ENCODE measurements around the gene RASGRF2. TPM values are rescaled to one million over a fixed set of nuclear protein-coding genes. Genes with fewer than 3 reads are reported as not detected.

The RASGRF2 gene
- total RNA-seq, 4 donors from 2014 or later: 3.3 to 26.4 (median 12.3) TPM

- H3K9me3 ChIP-seq: no peaks in the 10 kb centered on the region
- no peaks in the 10 kb centered on the region for H3K36me3 ChIP-seq
- no peak for TF ChIP-seq POLR2A (IDR thresholded peaks at IDR 0.05)
- TF ChIP-seq, protein P1, sequence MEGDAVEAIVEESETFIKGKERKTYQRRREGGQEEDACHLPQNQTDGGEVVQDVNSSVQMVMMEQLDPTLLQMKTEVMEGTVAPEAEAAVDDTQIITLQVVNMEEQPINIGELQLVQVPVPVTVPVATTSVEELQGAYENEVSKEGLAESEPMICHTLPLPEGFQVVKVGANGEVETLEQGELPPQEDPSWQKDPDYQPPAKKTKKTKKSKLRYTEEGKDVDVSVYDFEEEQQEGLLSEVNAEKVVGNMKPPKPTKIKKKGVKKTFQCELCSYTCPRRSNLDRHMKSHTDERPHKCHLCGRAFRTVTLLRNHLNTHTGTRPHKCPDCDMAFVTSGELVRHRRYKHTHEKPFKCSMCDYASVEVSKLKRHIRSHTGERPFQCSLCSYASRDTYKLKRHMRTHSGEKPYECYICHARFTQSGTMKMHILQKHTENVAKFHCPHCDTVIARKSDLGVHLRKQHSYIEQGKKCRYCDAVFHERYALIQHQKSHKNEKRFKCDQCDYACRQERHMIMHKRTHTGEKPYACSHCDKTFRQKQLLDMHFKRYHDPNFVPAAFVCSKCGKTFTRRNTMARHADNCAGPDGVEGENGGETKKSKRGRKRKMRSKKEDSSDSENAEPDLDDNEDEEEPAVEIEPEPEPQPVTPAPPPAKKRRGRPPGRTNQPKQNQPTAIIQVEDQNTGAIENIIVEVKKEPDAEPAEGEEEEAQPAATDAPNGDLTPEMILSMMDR (IDR thresholded peaks at IDR 0.05): no peak
- intact Hi-C loops (cut with DNase I; ENCODE audit: low total_unique reads): no loop called here
- DNase-seq: no peak
- no peak overlapping the region for H3K4me3 ChIP-seq
- no peaks in the 10 kb centered on the region for H3K27me3 ChIP-seq
- no peak overlapping the region for H3K27ac ChIP-seq
- H3K4me1 ChIP-seq: no peaks in the 10 kb centered on the region
Measured at GRCh38 chr5:80934751-80935150, 25.4 kb upstream of the RASGRF2 start.

- Histone ChIP-seq H3K4me1 (no peaks in the 10 kb centered on the region), H3K4me3 (no peak overlapping the region), H3K27ac (no peak overlapping the region), H3K9me3 (no peaks in the 10 kb centered on the region), H3K27me3 (no peaks in the 10 kb centered on the region), H3K36me3 (no peaks in the 10 kb centered on the region)
- no peak for TF ChIP-seq POLR2A (IDR thresholded peaks at IDR 0.05)
- TF ChIP-seq, protein P1 (IDR thresholded peaks at IDR 0.05): no peak
- intact Hi-C loops (cut with DNase I; ENCODE audit: low total_unique reads): no loop called here
- no peak for DNase-seq
Measured at GRCh38 chr5:80935811-80936385, 24.3 kb upstream of the RASGRF2 start.

DNA sequence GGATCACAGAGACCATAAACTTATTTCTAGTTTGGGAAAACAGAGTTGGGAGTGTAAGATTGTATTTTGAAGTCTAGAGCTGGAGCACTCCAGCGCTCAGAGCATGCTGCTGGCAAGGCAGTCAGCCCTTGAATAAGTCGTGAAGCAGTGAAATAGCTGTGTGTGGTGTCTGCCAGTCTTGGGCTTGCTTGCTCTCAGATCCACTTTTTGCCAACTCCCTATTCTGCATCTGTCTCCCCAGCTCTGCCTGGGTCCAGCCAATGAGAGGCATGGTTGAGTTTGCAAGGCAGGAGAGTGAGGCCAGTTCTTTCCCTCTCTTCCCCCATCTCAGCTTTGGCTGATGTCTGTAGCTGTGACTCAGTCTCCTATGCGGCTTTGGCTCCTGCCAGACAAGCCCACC lies 23.3 kb upstream of the RASGRF2 start:
- DNase-seq: no peak
- Histone ChIP-seq H3K9me3 (no peaks in the 10 kb centered on the region), H3K4me1 (no peaks in the 10 kb centered on the region), H3K4me3 (no peak overlapping the region), H3K27ac (no peak overlapping the region), H3K27me3 (no peaks in the 10 kb centered on the region), H3K36me3 (no peaks in the 10 kb centered on the region)
- intact Hi-C loops (cut with DNase I; ENCODE audit: low total_unique reads): no loop called here
- TF ChIP-seq POLR2A (IDR thresholded peaks at IDR 0.05): no peak
- TF ChIP-seq, protein P1 (IDR thresholded peaks at IDR 0.05): no peak

GRCh38 chr5:80937584-80938356 lies 22.4 kb upstream of the RASGRF2 start:
- TF ChIP-seq, protein P1 (IDR thresholded peaks at IDR 0.05): no peak
- TF ChIP-seq POLR2A (IDR thresholded peaks at IDR 0.05): no peak
- intact Hi-C loops (cut with DNase I; ENCODE audit: low total_unique reads): no loop called here

DNA sequence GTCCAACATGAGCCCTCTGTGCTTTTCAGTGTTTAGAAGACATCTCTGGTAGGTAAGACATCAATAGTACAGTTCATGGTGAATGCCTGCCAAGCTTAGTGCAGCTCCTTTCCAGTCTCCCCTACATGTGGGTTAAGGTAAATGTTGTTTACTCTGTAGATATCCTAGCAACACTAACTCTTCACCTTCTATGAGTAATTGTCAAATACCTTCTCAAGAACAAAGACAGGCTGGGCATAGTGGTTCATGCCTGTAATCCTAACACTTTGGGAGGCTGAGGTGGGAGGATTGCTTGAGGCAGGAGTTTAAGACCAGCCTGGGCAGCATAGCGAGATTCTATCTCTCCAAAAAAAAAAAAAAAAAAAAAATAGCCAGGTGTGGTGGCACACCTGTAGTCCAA lies 18.7 kb upstream of the RASGRF2 start:
- H3K9me3 ChIP-seq: no peaks in the 10 kb centered on the region
- intact Hi-C loops (cut with DNase I; ENCODE audit: low total_unique reads): no loop called here
- no peak overlapping the region for H3K27ac ChIP-seq
- TF ChIP-seq, protein P1 (IDR thresholded peaks at IDR 0.05): no peak
- no peak for DNase-seq
- H3K4me3 ChIP-seq: no peak overlapping the region
- H3K36me3 ChIP-seq: no peaks in the 10 kb centered on the region
- H3K4me1 ChIP-seq: no peaks in the 10 kb centered on the region
- H3K27me3 ChIP-seq: no peaks in the 10 kb centered on the region

More at GRCh38 chr5:80937584-80938356, 22.4 kb upstream of the RASGRF2 start:
- Histone ChIP-seq H3K4me3 (no peak overlapping the region), H3K27ac (no peak overlapping the region), H3K4me1 (no peaks in the 10 kb centered on the region), H3K36me3 (no peaks in the 10 kb centered on the region), H3K27me3 (no peaks in the 10 kb centered on the region), H3K9me3 (no peaks in the 10 kb centered on the region)
- no peak for DNase-seq

All from uterus (tissue), 4 donors.